ENCODE data around the gene ZNF385C. TPM values are rescaled to one million over a fixed set of nuclear protein-coding genes. Genes with fewer than 3 reads are reported as not detected.

Gene ZNF385C
- total RNA-seq, 2 experiments from 2014 or later, result 0.40 to 0.58 TPM

- no peak overlapping the region for H3K27ac Mint-ChIP-seq
- DNase-seq, result no peak
- H3K4me1 Mint-ChIP-seq, result no peaks in the 10 kb centered on the region
- no peaks in the 10 kb centered on the region for H3K36me3 Mint-ChIP-seq
- no peak for ATAC-seq (ENCODE audit: low read depth)
- no peak overlapping the region for H3K4me3 Mint-ChIP-seq
- no peaks in the 10 kb centered on the region for H3K9me3 Mint-ChIP-seq
- H3K27me3 Mint-ChIP-seq, result peaks cover 10% of the 10 kb centered on the region
- POLR2A ChIA-PET, result no interaction called here
Observed at GRCh38 chr17:42042598-42043319, 55.5 kb downstream of the ZNF385C start.

- POLR2A ChIA-PET, result interaction anchor here (0.6 to 2.7 kb wide), 2 partner anchors 12 to 24 kb away, joined by 3 to 8 read pairs; partner anchors contain the start of gene DNAJC7
- Mint-ChIP-seq H3K4me1 (no peaks in the 10 kb centered on the region), H3K4me3 (no peak overlapping the region), H3K27me3 (peaks cover 10% of the 10 kb centered on the region), H3K36me3 (no peaks in the 10 kb centered on the region), H3K9me3 (no peaks in the 10 kb centered on the region), H3K27ac (no peak overlapping the region)
- no peak for ATAC-seq (ENCODE audit: low read depth)
- no peak for DNase-seq
Observed at GRCh38 chr17:42041619-42042018, 56.7 kb downstream of the ZNF385C start.

- DNase-seq (no peak), ATAC-seq (ENCODE audit: low read depth) (no peak)
- Mint-ChIP-seq H3K4me1 (no peaks in the 10 kb centered on the region), H3K9me3 (no peaks in the 10 kb centered on the region), H3K27me3 (peaks cover 10% of the 10 kb centered on the region), H3K27ac (no peak overlapping the region), H3K4me3 (no peak overlapping the region), H3K36me3 (no peaks in the 10 kb centered on the region)
- POLR2A ChIA-PET, result interaction anchor here (0.6 to 2.7 kb wide), 2 partner anchors 13 to 23 kb away, joined by 3 to 8 read pairs; partner anchors contain the start of gene DNAJC7
Observed at GRCh38 chr17:42040818-42041217, 57.5 kb downstream of the ZNF385C start.

- POLR2A ChIA-PET, result interaction anchor here (1.1 to 2.7 kb wide), 2 partner anchors 22 to 72 kb away, joined by 5 to 8 read pairs; partner anchors contain the start of genes DHX58 and DNAJC7
- peak overlapping the region; percentile 28 for H3K4me3 Mint-ChIP-seq
- no peaks in the 10 kb centered on the region for H3K36me3 Mint-ChIP-seq
- H3K27me3 Mint-ChIP-seq, result peaks cover 10% of the 10 kb centered on the region
- H3K27ac Mint-ChIP-seq, result no peak overlapping the region
- DNase-seq (no peak), ATAC-seq (ENCODE audit: low read depth) (no peak)
- H3K9me3 Mint-ChIP-seq, result no peaks in the 10 kb centered on the region
- no peaks in the 10 kb centered on the region for H3K4me1 Mint-ChIP-seq
Observed at GRCh38 chr17:42039794-42040763, 58.2 kb downstream of the ZNF385C start.

- Mint-ChIP-seq H3K27ac (no peak overlapping the region), H3K9me3 (no peaks in the 10 kb centered on the region), H3K4me3 (no peak overlapping the region), H3K27me3 (peaks cover 10% of the 10 kb centered on the region), H3K36me3 (no peaks in the 10 kb centered on the region), H3K4me1 (peaks cover 7% of the 10 kb centered on the region)
- DNase-seq (no peak), ATAC-seq (ENCODE audit: low read depth) (no peak)
- POLR2A ChIA-PET, result no interaction called here
Observed at GRCh38 chr17:42038221-42038973, 59.9 kb downstream of the ZNF385C start.

GRCh38 chr17:42034059-42034458 is 64.2 kb downstream of the ZNF385C start:
- no peaks in the 10 kb centered on the region for H3K36me3 Mint-ChIP-seq
- ATAC-seq (ENCODE audit: low read depth) (peak; percentile 67), DNase-seq (no peak)
- POLR2A ChIA-PET, result interaction anchor here (0.5 to 2.5 kb wide), 7 partner anchors 17 to 79 kb away, joined by 3 to 11 read pairs (median 5); partner anchors contain the start of genes CNP, DHX58 and DNAJC7
- H3K4me3 Mint-ChIP-seq, result peak overlapping the region; percentile 17
- peaks cover 6% of the 10 kb centered on the region for H3K27me3 Mint-ChIP-seq
- H3K4me1 Mint-ChIP-seq, result peaks cover 7% of the 10 kb centered on the region
- H3K27ac Mint-ChIP-seq, result no peak overlapping the region
- no peaks in the 10 kb centered on the region for H3K9me3 Mint-ChIP-seq

GRCh38 chr17:42031584-42031983 is 66.7 kb downstream of the ZNF385C start:
- Mint-ChIP-seq H3K27ac (no peak overlapping the region), H3K36me3 (no peaks in the 10 kb centered on the region), H3K27me3 (no peaks in the 10 kb centered on the region), H3K9me3 (no peaks in the 10 kb centered on the region), H3K4me3 (no peak overlapping the region), H3K4me1 (peaks cover 7% of the 10 kb centered on the region)
- no peak for ATAC-seq (ENCODE audit: low read depth)
- no peak for DNase-seq
- POLR2A ChIA-PET, result interaction anchor here (1.2 kb wide), 1 partner anchor 82 kb away, joined by 4 read pairs; no protein-coding TSS in a partner anchor

- Mint-ChIP-seq H3K9me3 (no peaks in the 10 kb centered on the region), H3K36me3 (peaks cover 4% of the 10 kb centered on the region), H3K27ac (no peak overlapping the region), H3K4me1 (peaks cover 6% of the 10 kb centered on the region), H3K4me3 (no peak overlapping the region), H3K27me3 (no peaks in the 10 kb centered on the region)
- POLR2A ChIA-PET, result interaction anchor here (0.8 kb wide), 1 partner anchor 26 kb away, joined by 3 read pairs; no protein-coding TSS in a partner anchor
- DNase-seq, result no peak
- ATAC-seq (ENCODE audit: low read depth), result no peak
Observed at GRCh38 chr17:42028791-42029127, 69.5 kb downstream of the ZNF385C start.

GRCh38 chr17:42027961-42028790 is 70.1 kb downstream of the ZNF385C start:
- H3K4me3 Mint-ChIP-seq, result no peak overlapping the region
- ATAC-seq (ENCODE audit: low read depth), result no peak
- H3K36me3 Mint-ChIP-seq, result peaks cover 4% of the 10 kb centered on the region
- no peaks in the 10 kb centered on the region for H3K9me3 Mint-ChIP-seq
- no peak for DNase-seq
- peaks cover 4% of the 10 kb centered on the region for H3K4me1 Mint-ChIP-seq
- POLR2A ChIA-PET, result interaction anchor here (0.8 kb wide), 1 partner anchor 27 kb away, joined by 3 read pairs; no protein-coding TSS in a partner anchor
- H3K27ac Mint-ChIP-seq, result no peak overlapping the region
- no peaks in the 10 kb centered on the region for H3K27me3 Mint-ChIP-seq

GRCh38 chr17:42027590-42027889 is 70.7 kb downstream of the ZNF385C start:
- Mint-ChIP-seq H3K27ac (no peak overlapping the region), H3K27me3 (no peaks in the 10 kb centered on the region), H3K36me3 (peaks cover 4% of the 10 kb centered on the region), H3K4me1 (peaks cover 4% of the 10 kb centered on the region), H3K9me3 (no peaks in the 10 kb centered on the region), H3K4me3 (no peak overlapping the region)
- no peak for DNase-seq
- POLR2A ChIA-PET, result interaction anchor here (3.2 kb wide), 1 partner anchor 85 kb away, joined by 18 read pairs; the partner anchor contains the start of gene DHX58
- no peak for ATAC-seq (ENCODE audit: low read depth)

GRCh38 chr17:42026857-42027589 is 71.2 kb downstream of the ZNF385C start:
- Mint-ChIP-seq H3K27me3 (no peaks in the 10 kb centered on the region), H3K27ac (no peak overlapping the region), H3K4me1 (peaks cover 5% of the 10 kb centered on the region), H3K36me3 (peaks cover 7% of the 10 kb centered on the region), H3K4me3 (no peak overlapping the region), H3K9me3 (no peaks in the 10 kb centered on the region)
- POLR2A ChIA-PET, result interaction anchor here (1.4 to 3.2 kb wide), 3 partner anchors 10 to 85 kb away, joined by 4 to 18 read pairs (median 8); partner anchors contain the start of genes DHX58 and DNAJC7
- ATAC-seq (ENCODE audit: low read depth) (no peak), DNase-seq (no peak)

Data from activated naive CD8-positive, alpha-beta T cell treated with anti-CD3 and anti-CD28 coated beads, Interleukin-2, amount 10 ng/mL, durations not matched to agents 7 days and 5 days (primary cell).